K562 (cell line): ENCODE data around the gene IMMP2L. TPM values are rescaled to one million over a fixed set of nuclear protein-coding genes. Genes with fewer than 3 reads are reported as not detected.

Experiments
- ATAC-seq: fragments of 200-7000 bp; cut with Tn5 transposase; 3 replicates; pipeline ENCODE4 v1.9.1; 2020; ENCODE audit warnings: moderate library complexity
- BruUV-seq: library from RNA; stranded (reverse); fragments of 400-500 nt; replicated peaks from 2 replicates; lab custom pipeline; 2021; lab: Mats Ljungman, UMichigan
- CTCF ChIA-PET: fragments of 300-600 bp; formaldehyde crosslinking; extraction: SDS; loops from one replicate; lab custom pipeline; 2021; ENCODE audit warnings: low intra/inter-chr PET ratio; lab: Yijun Ruan, JAX
- POLR2A ChIA-PET: fragments of 300-600, 350-650 bp; sonication (Branson Sonifier 250); formaldehyde crosslinking; extraction: SDS; loops from one replicate; lab custom pipeline; 2021; ENCODE audit warnings: antibody characterized with exemption, inconsistent platforms; lab: Yijun Ruan, JAX
- DNase-seq, 4 experiments: peaks; one replicate each; pipeline versions ENCODE4 v3.0.0 to v3.0.0-alpha.2; 2011 to 2018; ENCODE audit warnings: low spot score in 3 of 4, mixed read lengths in 3 of 4; ENCODE audit errors: extremely low read depth in 1 of 4
- FAIRE-seq: peaks from 2 replicates; lab custom pipeline; 2011; peaks lifted over from hg19 to GRCh38; lab: Jason Lieb, UNC
- H2AFZ ChIP-seq: 2 replicates; pipeline ENCODE4 v1.6.0; 2011; ENCODE audit warnings: low read depth, low read length, control low read depth, inconsistent platforms
- H3K27ac ChIP-seq: fragments of 200-600 bp; 3 replicates; pipeline ENCODE4 v1.8.0; 2011; ENCODE audit warnings: low read depth, mild to moderate bottlenecking, control low read depth, inconsistent platforms, low read length, moderate library complexity, mixed read lengths; ENCODE audit errors: extremely low read depth
- H3K27me3 ChIP-seq, 2 experiments: fragments of 300-600 bp in 1 of 2; 2 replicates in 1 of 2; 3 replicates in 1 of 2; pipeline versions ENCODE4 v1.6.0 to v1.8.0; 2011; ENCODE audit warnings: inconsistent platforms in 2 of 2, low read length in 2 of 2, mild to moderate bottlenecking in 1 of 2, mixed read lengths in 1 of 2, moderate library complexity in 1 of 2; ENCODE audit not compliant: control insufficient read depth in 2 of 2, insufficient read depth in 2 of 2
- H3K36me3 ChIP-seq: fragments of 300-600 bp; 3 replicates; pipeline ENCODE4 v1.8.0; 2011; ENCODE audit warnings: mild to moderate bottlenecking, low read length, inconsistent platforms; ENCODE audit not compliant: control insufficient read depth, insufficient read depth
- H3K4me1 ChIP-seq, 2 experiments: fragments of 200-600 bp in 1 of 2; replicated peaks in 1 of 2; 2 replicates in 1 of 2; 3 replicates in 1 of 2; pipeline versions ENCODE4 v1.5.1 to v1.8.0; 2011; ENCODE audit warnings: inconsistent platforms in 2 of 2, low read length in 2 of 2, mild to moderate bottlenecking in 1 of 2, mixed read lengths in 1 of 2, moderate library complexity in 1 of 2; ENCODE audit not compliant: control insufficient read depth in 2 of 2, insufficient read depth in 2 of 2
- H3K4me2 ChIP-seq: 2 replicates; pipeline ENCODE4 v1.6.1; 2011; ENCODE audit warnings: low read length, control low read depth, inconsistent platforms, mixed read lengths; ENCODE audit not compliant: insufficient read depth
- H3K4me3 ChIP-seq: fragments of 200-600 bp; sonication (generic), shearing (Covaris generic); 2 replicates; pipeline ENCODE4 v1.5.1; 2016; ENCODE audit warnings: control low read depth, inconsistent platforms
- H3K79me2 ChIP-seq: fragments of 200-600 bp; 3 replicates; pipeline ENCODE4 v1.8.0; 2011; ENCODE audit warnings: low read length, inconsistent platforms; ENCODE audit not compliant: control insufficient read depth, insufficient read depth
- H3K9ac ChIP-seq, 2 experiments: 2 replicates each; pipeline versions ENCODE4 v1.6.0 to v1.6.1; 2011; ENCODE audit warnings: low read depth in 2 of 2, low read length in 2 of 2, control low read depth in 1 of 2, inconsistent platforms in 1 of 2, mild to moderate bottlenecking in 1 of 2, mixed read lengths in 1 of 2; ENCODE audit not compliant: insufficient read depth in 1 of 2
- H3K9me1 ChIP-seq: one replicate; pipeline ENCODE4 v1.6.0; 2011; ENCODE audit warnings: inconsistent platforms, mild to moderate bottlenecking, low read length, moderate library complexity; ENCODE audit not compliant: control insufficient read depth, insufficient read depth
- H3K9me3 ChIP-seq: replicated peaks from 2 replicates; pipeline ENCODE4 v1.5.1; 2011; ENCODE audit warnings: low read depth, low read length, inconsistent platforms; ENCODE audit not compliant: control insufficient read depth, insufficient read depth
- H4K20me1 ChIP-seq: replicated peaks from 2 replicates; pipeline ENCODE4 v1.6.1; 2011; ENCODE audit warnings: low read length, inconsistent platforms, mixed read lengths; ENCODE audit not compliant: control insufficient read depth, insufficient read depth
- CBFB ChIP-seq: sonication (generic); formaldehyde crosslinking; IDR thresholded peaks from 2 replicates; pipeline ENCODE4 v1.4.0; 2020; ENCODE audit warnings: mild to moderate bottlenecking, missing genetic modification reagents
- CEBPG ChIP-seq, 3 experiments: fragments of 200-800 bp in 1 of 3; sonication (Bioruptor generic) in 1 of 3; sonication (generic) in 1 of 3; formaldehyde crosslinking in 1 of 3; IDR thresholded peaks in 2 of 3; conservative IDR thresholded peaks in 1 of 3; 2 replicates each; pipeline versions ENCODE4 v1.6.1 to v1.8.0; 2016 to 2022; ENCODE audit warnings: missing compliant biosample characterization in 2 of 3, missing genetic modification characterization in 2 of 3, mild to moderate bottlenecking in 1 of 3, missing genetic modification reagents in 1 of 3
- MAZ ChIP-seq, 2 experiments: fragments of 450-650 bp in 1 of 2; sonication (generic) in 1 of 2; formaldehyde crosslinking; IDR thresholded peaks in 1 of 2; conservative IDR thresholded peaks in 1 of 2; 2 replicates each; pipeline versions ENCODE4 v1.4.0 to v1.5.0; 2020; ENCODE audit warnings: mild to moderate bottlenecking in 1 of 2, missing genetic modification reagents in 1 of 2
- NR2C1 ChIP-seq, 2 experiments: fragments of 450-650 bp; IDR thresholded peaks; 2 replicates each; pipeline ENCODE4 v1.6.1; 2017; ENCODE audit warnings: mild to moderate bottlenecking in 2 of 2, antibody characterized with exemption in 1 of 2, inconsistent platforms in 1 of 2, missing compliant biosample characterization in 1 of 2, missing genetic modification characterization in 1 of 2
- PHF21A ChIP-seq: fragments of 450-650 bp; IDR thresholded peaks from 2 replicates; pipeline ENCODE4 v1.6.1; 2017; ENCODE audit warnings: low read depth, borderline replicate concordance
- PHF8 ChIP-seq: fragments of 200-600 bp; sonication (generic); IDR thresholded peaks from 2 replicates; pipeline ENCODE4 v1.6.1; 2012; ENCODE audit warnings: mixed run types, mild to moderate bottlenecking, inconsistent platforms, low read length, moderate library complexity, borderline replicate concordance
- PURB ChIP-seq: sonication (generic); formaldehyde crosslinking; IDR thresholded peaks from 2 replicates; pipeline ENCODE4 v1.9.0; 2021; ENCODE audit warnings: low read depth, mild to moderate bottlenecking, missing genetic modification reagents
- SAP30 ChIP-seq: fragments of 200-600 bp; sonication (generic); IDR thresholded peaks from 2 replicates; pipeline ENCODE4 v1.6.1; 2012; ENCODE audit warnings: borderline replicate concordance, low read depth, mild to moderate bottlenecking, moderate library complexity, low read length, control low read depth, inconsistent platforms; ENCODE audit not compliant: insufficient read depth, poor library complexity, severe bottlenecking
- SMAD3 ChIP-seq: fragments of 450-650 bp; formaldehyde crosslinking; conservative IDR thresholded peaks from 2 replicates; pipeline ENCODE4 v1.4.0; 2020; ENCODE audit warnings: mild to moderate bottlenecking
- TBL1XR1 ChIP-seq, 2 experiments: IDR thresholded peaks; 2 replicates each; pipeline ENCODE4 v1.6.1; 2012; ENCODE audit warnings: improper control_type of control experiment in 2 of 2, low read length in 2 of 2, mild to moderate bottlenecking in 1 of 2
- whole genome bisulfite sequencing: fragments of 100-300 bp; shearing (Covaris generic); methylation state at CpG from one replicate; pipeline ENCODE4 v1.1.6; 2016; ENCODE audit warnings: low coverage, mixed read lengths; ENCODE audit not compliant: insufficient coverage; ENCODE audit errors: missing lambda C conversion rate; 5-methylcytosine and 5-hydroxymethylcytosine counted together
- in situ Hi-C: fragments of 300-500 bp; cut with MboI; formaldehyde crosslinking; loops from 4 replicates; pipeline ENCODE4 v1.15.0; 2018; ENCODE audit warnings: inconsistent platforms, mixed read lengths
- intact Hi-C: fragments of 100-400 bp; cut with micrococcal nuclease; formaldehyde crosslinking; loops from 2 replicates; pipeline ENCODE4 v1.14.2; 2022
- polyA plus RNA-seq, 8 experiments: library from polyadenylated mRNA; depleted of rRNA in 4 of 8; stranded (reverse) in 5 of 8; unstranded in 3 of 8; fragments of >200 nt; fragmentation: Nextera tagmentation in 2 of 8; fragmentation: Illumina TruSeq in 1 of 8; extraction: Ambion mirVana in 2 of 8; extraction: Trizol in 1 of 8; gene quantifications; 2 replicates each; pipeline versions ENCODE4 v1.2.1 to v1.2.3, GENCODE V29; 2011 to 2014; ENCODE audit warnings: inconsistent platforms in 1 of 8, missing spikeins in 1 of 8
- total RNA-seq, 7 experiments: library from RNA; depleted of rRNA in 6 of 7; stranded (reverse); fragments of >200 nt in 6 of 7; fragmentation: Illumina TruSeq in 2 of 7; extraction: Trizol in 2 of 7; gene quantifications; 2 replicates each; pipeline versions ENCODE4 v1.2.1 to v1.2.3, GENCODE V29; 2011 to 2021; ENCODE audit warnings: low replicate concordance in 1 of 7
- TF ChIP-seq, protein P1 (sequence below): fragments of 450-650 bp; IDR thresholded peaks from 2 replicates; pipeline ENCODE4 v1.6.1; 2016; ENCODE audit warnings: low read depth, mild to moderate bottlenecking, moderate library complexity
- TF ChIP-seq, protein P2 (sequence below), 2 experiments: fragments of 450-650 bp in 1 of 2; IDR thresholded peaks; 2 replicates each; pipeline ENCODE4 v1.6.1; 2011 to 2017; ENCODE audit warnings: low read depth in 2 of 2, antibody characterized with exemption in 1 of 2, borderline replicate concordance in 1 of 2, low read length in 1 of 2, mild to moderate bottlenecking in 1 of 2, mixed read lengths in 1 of 2; ENCODE audit not compliant: control insufficient read depth in 1 of 2
- TF ChIP-seq, protein P3 (sequence below): sonication (generic); IDR thresholded peaks from 2 replicates; pipeline ENCODE4 v1.6.1; 2016

Gene IMMP2L
- total and polyA plus RNA-seq, 9 of the 15 experiments (the other 6 are each of a cell fraction or from before 2014, with no cell fraction given), result 29.7 to 116 (median 53.0) TPM

DNA sequence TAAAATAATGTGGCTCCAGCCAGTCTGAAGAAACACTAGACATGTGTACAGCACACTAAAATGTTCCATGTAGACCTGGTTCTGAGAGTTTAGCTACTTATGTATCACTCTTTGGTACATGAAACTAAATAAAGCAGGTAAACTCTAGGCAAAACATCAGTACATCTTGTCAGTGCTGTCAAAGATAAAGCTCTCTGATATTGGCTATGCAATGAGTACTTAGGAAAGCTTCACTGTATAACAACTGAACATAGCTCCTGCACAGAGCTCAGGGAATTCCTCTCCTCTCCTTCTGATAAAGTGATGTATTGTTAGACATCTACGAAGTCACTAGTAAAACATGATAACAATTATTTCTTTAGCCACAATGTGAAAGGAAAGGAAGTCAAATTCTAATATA lies 467.9 kb downstream of the IMMP2L start:
- POLR2A ChIA-PET, result interaction anchor here (0.7 to 0.8 kb wide), 3 partner anchors 15 to 33 kb away, joined by 3 to 4 read pairs (median 3); no protein-coding TSS in a partner anchor
- no TSS peak for BruUV-seq
- Histone ChIP-seq H3K9me1 (no peaks in the 10 kb centered on the region), H3K9ac (no peak overlapping the region), H3K27me3 (no peaks in the 10 kb centered on the region), H2AFZ (no peak overlapping the region), H3K27ac (no peak overlapping the region), H3K36me3 (no peaks in the 10 kb centered on the region), H3K79me2 (no peaks in the 10 kb centered on the region)
- in situ Hi-C loops, result loop anchor here (5.0 to 10.0 kb wide), 2 partner anchors 383 to 640 kb away; no protein-coding TSS in a partner anchor
- WGBS, result 19% methylated on average over 1 of the region's 1 CpG
- TF ChIP-seq PHF21A (no peak), NR2C1 (IDR thresholded peaks at IDR 0.05) (no peak), NR2C1 (tag; IDR thresholded peaks at IDR 0.05) (no peak), MAZ (CRISPR knock-in tag; conservative IDR thresholded peaks at IDR 0.05 in 1 of 2, IDR thresholded peaks at IDR 0.05 in 1 of 2) (no peak), CEBPG (CRISPR knock-in tag; IDR thresholded peaks at IDR 0.05) (no peak), CEBPG (tag; conservative IDR thresholded peaks at IDR 0.05 in 1 of 2, IDR thresholded peaks at IDR 0.05 in 1 of 2) (no peak), TBL1XR1 (IDR thresholded peaks at IDR 0.05; ENCODE audit: low read length in 2 of 2) (no peak), CBFB (CRISPR knock-in tag) (no peak), PURB (CRISPR knock-in tag) (no peak), SAP30 (no peak), PHF8 (no peak), SMAD3 (CRISPR knock-in tag) (no peak)
- TF ChIP-seq, protein P1, sequence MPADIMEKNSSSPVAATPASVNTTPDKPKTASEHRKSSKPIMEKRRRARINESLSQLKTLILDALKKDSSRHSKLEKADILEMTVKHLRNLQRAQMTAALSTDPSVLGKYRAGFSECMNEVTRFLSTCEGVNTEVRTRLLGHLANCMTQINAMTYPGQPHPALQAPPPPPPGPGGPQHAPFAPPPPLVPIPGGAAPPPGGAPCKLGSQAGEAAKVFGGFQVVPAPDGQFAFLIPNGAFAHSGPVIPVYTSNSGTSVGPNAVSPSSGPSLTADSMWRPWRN, result no peak
- TF ChIP-seq, protein P2, sequence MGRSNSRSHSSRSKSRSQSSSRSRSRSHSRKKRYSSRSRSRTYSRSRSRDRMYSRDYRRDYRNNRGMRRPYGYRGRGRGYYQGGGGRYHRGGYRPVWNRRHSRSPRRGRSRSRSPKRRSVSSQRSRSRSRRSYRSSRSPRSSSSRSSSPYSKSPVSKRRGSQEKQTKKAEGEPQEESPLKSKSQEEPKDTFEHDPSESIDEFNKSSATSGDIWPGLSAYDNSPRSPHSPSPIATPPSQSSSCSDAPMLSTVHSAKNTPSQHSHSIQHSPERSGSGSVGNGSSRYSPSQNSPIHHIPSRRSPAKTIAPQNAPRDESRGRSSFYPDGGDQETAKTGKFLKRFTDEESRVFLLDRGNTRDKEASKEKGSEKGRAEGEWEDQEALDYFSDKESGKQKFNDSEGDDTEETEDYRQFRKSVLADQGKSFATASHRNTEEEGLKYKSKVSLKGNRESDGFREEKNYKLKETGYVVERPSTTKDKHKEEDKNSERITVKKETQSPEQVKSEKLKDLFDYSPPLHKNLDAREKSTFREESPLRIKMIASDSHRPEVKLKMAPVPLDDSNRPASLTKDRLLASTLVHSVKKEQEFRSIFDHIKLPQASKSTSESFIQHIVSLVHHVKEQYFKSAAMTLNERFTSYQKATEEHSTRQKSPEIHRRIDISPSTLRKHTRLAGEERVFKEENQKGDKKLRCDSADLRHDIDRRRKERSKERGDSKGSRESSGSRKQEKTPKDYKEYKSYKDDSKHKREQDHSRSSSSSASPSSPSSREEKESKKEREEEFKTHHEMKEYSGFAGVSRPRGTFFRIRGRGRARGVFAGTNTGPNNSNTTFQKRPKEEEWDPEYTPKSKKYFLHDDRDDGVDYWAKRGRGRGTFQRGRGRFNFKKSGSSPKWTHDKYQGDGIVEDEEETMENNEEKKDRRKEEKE (IDR thresholded peaks at IDR 0.05; ENCODE audit: borderline replicate concordance in 1 of 2, control insufficient read depth in 1 of 2, low read depth in 2 of 2, low read length in 1 of 2), result no peak
- TF ChIP-seq, protein P3, sequence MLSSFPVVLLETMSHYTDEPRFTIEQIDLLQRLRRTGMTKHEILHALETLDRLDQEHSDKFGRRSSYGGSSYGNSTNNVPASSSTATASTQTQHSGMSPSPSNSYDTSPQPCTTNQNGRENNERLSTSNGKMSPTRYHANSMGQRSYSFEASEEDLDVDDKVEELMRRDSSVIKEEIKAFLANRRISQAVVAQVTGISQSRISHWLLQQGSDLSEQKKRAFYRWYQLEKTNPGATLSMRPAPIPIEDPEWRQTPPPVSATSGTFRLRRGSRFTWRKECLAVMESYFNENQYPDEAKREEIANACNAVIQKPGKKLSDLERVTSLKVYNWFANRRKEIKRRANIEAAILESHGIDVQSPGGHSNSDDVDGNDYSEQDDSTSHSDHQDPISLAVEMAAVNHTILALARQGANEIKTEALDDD, result no peak
- TF ChIP-seq, all 486 proteins: peak for 0
- ATAC-seq (no peak), FAIRE-seq (no peak), DNase-seq (no peak)
- H4K20me1 ChIP-seq, result no peaks in the 10 kb centered on the region
- intact Hi-C loops, result loop anchor here (5.0 kb wide), 1 partner anchor 468 kb away; the partner anchor contains the start of gene IMMP2L
- no peaks in the 10 kb centered on the region; a peak in 1 of 5 replicates for H3K4me1 ChIP-seq
- H3K9me3 ChIP-seq, result no peaks in the 10 kb centered on the region
- H3K4me2 ChIP-seq, result no peak overlapping the region
- no peak overlapping the region for H3K4me3 ChIP-seq
- CTCF ChIA-PET, result no interaction called here
